ENCODE data around the gene GSTP1. TPM values are rescaled to one million over a fixed set of nuclear protein-coding genes. Genes with fewer than 3 reads are reported as not detected.

GSTP1 gene
- total and polyA plus RNA-seq, 9 of the 15 experiments (the other 6 are each of a cell fraction or from before 2014, with no cell fraction given), result 592 to 2,150 (median 1,204) TPM

GRCh38 chr11:67614730-67615714 is 31.4 kb downstream of the GSTP1 start (continued):
- peak; percentile 9; the same call in 1 of the 2 replicates for TF ChIP-seq MAX (CRISPR knock-in tag; IDR thresholded peaks at IDR 0.05)
- peak; percentile 54 to 76 (median 68) for TF ChIP-seq CTCF (IDR thresholded peaks at IDR 0.05 in 2 of 3, conservative IDR thresholded peaks at IDR 0.05 in 1 of 3; ENCODE audit: insufficient read depth in 2 of 3, low read depth in 1 of 3, low read length in 3 of 3)
- no peak for TF ChIP-seq TFAM (CRISPR knock-in tag; conservative IDR thresholded peaks at IDR 0.05)
- peak; percentile 63 for TF ChIP-seq POLR2G (IDR thresholded peaks at IDR 0.05; ENCODE audit: low read depth, low read length)
- no peak for TF ChIP-seq FOXA3 (CRISPR knock-in tag; conservative IDR thresholded peaks at IDR 0.05 in 1 of 2, IDR thresholded peaks at IDR 0.05 in 1 of 2)
- TF ChIP-seq HMGN3 (IDR thresholded peaks at IDR 0.05; ENCODE audit: borderline replicate concordance, extremely low read depth, insufficient read length, low read depth, low read length), result peak; percentile 4
- TF ChIP-seq SMC3 (conservative IDR thresholded peaks at IDR 0.05; ENCODE audit: insufficient read depth, low read depth, low read length), result 0 out of 2 replicates have a peak, but pooled peaks have one; percentile 14
